HEK293T (cell line): Measurements from ENCODE around the gene CCL24.
"Not testable (repeated sequence)": the region's sequence is repeated elsewhere in the genome, so short reads cannot be mapped to it uniquely, and the experiment has no call there.

Experiments
- CTCF ChIA-PET: fragments of 350-600 bp; formaldehyde crosslinking; extraction: SDS; loops from one replicate; lab custom pipeline; 2021; ENCODE audit warnings: antibody characterized with exemption, inconsistent platforms; lab: Yijun Ruan, JAX
- POLR2A ChIA-PET: fragments of 350-600 bp; formaldehyde crosslinking; extraction: SDS; loops from one replicate; lab custom pipeline; 2020; ENCODE audit warnings: antibody characterized with exemption, inconsistent platforms; lab: Yijun Ruan, JAX
- DNase-seq: peaks from one replicate; pipeline ENCODE4 v3.0.0; 2012; ENCODE audit warnings: mixed read lengths; ENCODE audit errors: extremely low spot score
- ARNT ChIP-seq: fragments of 450-650 bp; IDR thresholded peaks from 2 replicates; pipeline ENCODE4 v1.6.1; 2017; ENCODE audit warnings: mild to moderate bottlenecking
- BHLHE40 ChIP-seq: fragments of 450-650 bp; IDR thresholded peaks from 2 replicates; pipeline ENCODE4 v1.6.1; 2016; ENCODE audit warnings: mild to moderate bottlenecking, moderate library complexity, borderline replicate concordance
- CTBP1 ChIP-seq: fragments of 450-650 bp; IDR thresholded peaks from 2 replicates; pipeline ENCODE4 v1.6.1; 2016; ENCODE audit warnings: borderline replicate concordance
- ELF4 ChIP-seq: fragments of 450-650 bp; IDR thresholded peaks from 2 replicates; pipeline ENCODE4 v1.6.1; 2017; ENCODE audit warnings: antibody characterized with exemption
- FOXA1 ChIP-seq: fragments of 450-650 bp; IDR thresholded peaks from 2 replicates; pipeline ENCODE4 v1.6.1; 2016; ENCODE audit warnings: mild to moderate bottlenecking
- FOXK2 ChIP-seq: fragments of 450-650 bp; IDR thresholded peaks from 2 replicates; pipeline ENCODE4 v1.6.1; 2016; ENCODE audit warnings: mild to moderate bottlenecking
- FOXM1 ChIP-seq: fragments of 450-650 bp; IDR thresholded peaks from 2 replicates; pipeline ENCODE4 v1.6.1; 2017; ENCODE audit warnings: mild to moderate bottlenecking, borderline replicate concordance
- HDGF ChIP-seq: fragments of 450-650 bp; IDR thresholded peaks from 2 replicates; pipeline ENCODE4 v1.6.1; 2017; ENCODE audit warnings: antibody characterized with exemption, borderline replicate concordance
- L3MBTL2 ChIP-seq: fragments of 450-650 bp; conservative IDR thresholded peaks from 2 replicates; pipeline ENCODE4 v1.6.1; 2016; ENCODE audit warnings: mild to moderate bottlenecking
- LEF1 ChIP-seq: fragments of 450-650 bp; IDR thresholded peaks from 2 replicates; pipeline ENCODE4 v1.6.1; 2017; ENCODE audit warnings: mild to moderate bottlenecking, borderline replicate concordance
- NFRKB ChIP-seq: fragments of 450-650 bp; IDR thresholded peaks from 2 replicates; pipeline ENCODE4 v1.6.1; 2016; ENCODE audit warnings: mild to moderate bottlenecking, moderate library complexity
- PKNOX1 ChIP-seq: fragments of 450-650 bp; IDR thresholded peaks from 2 replicates; pipeline ENCODE4 v1.6.1; 2016
- SP1 ChIP-seq: fragments of 450-650 bp; IDR thresholded peaks from 2 replicates; pipeline ENCODE4 v1.6.1; 2017
- SUZ12 ChIP-seq: fragments of 450-650 bp; IDR thresholded peaks from 2 replicates; pipeline ENCODE4 v1.6.1; 2016; ENCODE audit warnings: mild to moderate bottlenecking
- TARDBP ChIP-seq: fragments of 450-650 bp; IDR thresholded peaks from 2 replicates; pipeline ENCODE4 v1.6.1; 2016
- ZNF384 ChIP-seq: fragments of 450-650 bp; IDR thresholded peaks from 2 replicates; pipeline ENCODE4 v1.6.1; 2016

The CCL24 gene

GRCh38 chr7:75772081-75773077 is 41.2 kb downstream of the CCL24 start, which contains the start of gene CCL26:
Gene CCL26 (minus strand): TSS chr7:75772211. CDS start chr7:75772176, 35 bp downstream.
- no peak for TF ChIP-seq ZNF384
- TF ChIP-seq SP1: no peak
- no peak for TF ChIP-seq BHLHE40
- no peak for TF ChIP-seq CTBP1
- no peak for TF ChIP-seq TARDBP
- no peak for TF ChIP-seq HDGF
- no peak for TF ChIP-seq SUZ12
- no peak for TF ChIP-seq NFRKB
- TF ChIP-seq PKNOX1: no peak
- TF ChIP-seq L3MBTL2: no peak
- no peak for TF ChIP-seq FOXK2
- TF ChIP-seq ELF4: no peak
- no peak for TF ChIP-seq ARNT
- TF ChIP-seq FOXA1: no peak
- no peak for TF ChIP-seq FOXM1
- no peak for TF ChIP-seq LEF1
- DNase-seq: no peak
- CTCF ChIA-PET: no interaction called here
- POLR2A ChIA-PET: no interaction called here

- TF ChIP-seq SUZ12 (no peak), ELF4 (no peak), FOXK2 (no peak), ARNT (no peak), L3MBTL2 (no peak), FOXA1 (no peak), NFRKB (no peak), LEF1 (no peak), TARDBP (no peak), BHLHE40 (no peak), FOXM1 (no peak), CTBP1 (no peak), SP1 (no peak), ZNF384 (no peak), PKNOX1 (no peak), HDGF (no peak)
- CTCF ChIA-PET: no interaction called here
- POLR2A ChIA-PET: no interaction called here
- DNase-seq: no peak
Observed at GRCh38 chr7:75771224-75771623, 42.4 kb downstream of the CCL24 start.

GRCh38 chr7:75762350-75762917 is 51.2 kb downstream of the CCL24 start:
- POLR2A ChIA-PET: interaction anchor here (0.8 kb wide), 1 partner anchor 23 kb away, joined by 3 read pairs; the partner anchor contains the start of gene HIP1
- CTCF ChIA-PET: interaction anchor here (0.7 to 1.1 kb wide), 4 partner anchors 15 to 128 kb away, joined by 3 to 5 read pairs (median 3); no protein-coding TSS in a partner anchor
- no peak for TF ChIP-seq NFRKB
- TF ChIP-seq FOXA1: no peak
- TF ChIP-seq ELF4: no peak
- TF ChIP-seq LEF1: no peak
- no peak for TF ChIP-seq SP1
- TF ChIP-seq FOXM1: no peak
- no peak for TF ChIP-seq SUZ12
- no peak for TF ChIP-seq PKNOX1
- TF ChIP-seq BHLHE40: no peak
- no peak for TF ChIP-seq FOXK2
- no peak for TF ChIP-seq ZNF384
- no peak for TF ChIP-seq HDGF
- TF ChIP-seq ARNT: no peak
- no peak for TF ChIP-seq CTBP1
- TF ChIP-seq L3MBTL2: no peak
- no peak for TF ChIP-seq TARDBP
- peak; percentile 73 for DNase-seq

DNA sequence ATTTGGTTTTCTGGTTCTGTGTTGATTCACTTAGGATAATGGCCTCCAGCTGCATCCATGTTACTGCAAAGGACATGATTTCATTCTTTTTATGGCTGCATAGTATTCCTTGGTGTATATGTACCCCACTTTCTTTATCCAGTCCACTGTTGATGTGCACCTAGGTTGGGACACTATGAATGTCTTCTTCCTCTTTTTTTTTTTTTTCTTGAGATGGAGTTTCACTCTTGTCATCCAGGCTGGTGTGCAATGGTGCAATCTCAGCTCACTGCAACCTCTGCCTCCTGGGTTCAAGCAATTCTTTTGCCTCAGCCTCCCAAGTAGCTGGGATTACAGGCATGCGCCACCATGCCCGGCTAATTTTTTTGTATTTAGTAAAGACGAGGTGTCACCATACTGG is 51.8 kb downstream of the CCL24 start:
- ChIA-PET CTCF (interaction anchor here (0.6 to 0.7 kb wide), 2 partner anchors 16 kb away, joined by 3 read pairs; no protein-coding TSS in a partner anchor), POLR2A (interaction anchor here (0.8 kb wide), 1 partner anchor 23 kb away, joined by 3 read pairs; the partner anchor contains the start of gene HIP1)
- DNase-seq: not testable (repeated sequence)
